ENCODE measurements around the gene ALG12. TPM values are rescaled to one million over a fixed set of nuclear protein-coding genes. Genes with fewer than 3 reads are reported as not detected.

The ALG12 gene
- total RNA-seq, 1 experiment from 2014 or later: 16.6 TPM

- Histone ChIP-seq H2AFZ (ENCODE audit: low read depth, low read length, poor library complexity, severe bottlenecking) (no peak overlapping the region), H3K4me1 (ENCODE audit: control insufficient read depth in 1 of 2, insufficient read depth in 2 of 2, low read length in 2 of 2) (peaks cover 3 to 9% of the 10 kb centered on the region in 2 experiments; a peak in 3 of 4 replicates), H4K20me1 (ENCODE audit: insufficient read depth) (no peaks in the 10 kb centered on the region), H3K9me3 (ENCODE audit: control insufficient read depth in 1 of 2, insufficient read depth in 1 of 2, low read depth in 1 of 2, low read length in 2 of 2) (no peaks in the 10 kb centered on the region), H3K36me3 (ENCODE audit: control insufficient read depth in 1 of 2, insufficient read depth in 2 of 2, low read length in 2 of 2) (peaks cover 0 to 8% of the 10 kb centered on the region in 2 experiments; a peak in 1 of 4 replicates), H3K27me3 (ENCODE audit: insufficient read depth, low read length) (no peaks in the 10 kb centered on the region), H3K79me2 (ENCODE audit: insufficient read depth, low read length) (no peaks in the 10 kb centered on the region), H3K9ac (ENCODE audit: low read length) (no peak overlapping the region), H3K9me2 (ENCODE audit: insufficient read depth) (no peaks in the 10 kb centered on the region), H3K4me2 (ENCODE audit: low read length) (no peak overlapping the region), H3K4me3 (replicated peaks in 1 of 2; ENCODE audit: low read depth in 1 of 2, low read length in 2 of 2) (no peak overlapping the region), H3K27ac (ENCODE audit: low read depth, low read length) (no peak overlapping the region)
- no TSS peak for BruUV-seq (replicated peaks)
- TF ChIP-seq SIN3A (IDR thresholded peaks at IDR 0.05; ENCODE audit: low read depth): no peak
- ChIA-PET CTCF (no interaction called here), POLR2A (no interaction called here), RAD21 (ENCODE audit: low non-redundant PET in 1 of 2, low total read pairs in 2 of 2, uncharacterized antibody in 2 of 2, unreplicated experiment in 2 of 2) (no interaction called here)
- DNase-seq (ENCODE audit: low read depth, low spot score) (no peak), ATAC-seq (no peak)
- intact Hi-C loops (cut with micrococcal nuclease): no loop called here
These were observed 4.7 kb upstream of the ALG12 start for GRCh38 chr22:49922926-49923325.

- Histone ChIP-seq H3K9ac (ENCODE audit: low read length) (no peak overlapping the region), H3K27ac (ENCODE audit: low read depth, low read length) (no peak overlapping the region), H3K27me3 (ENCODE audit: insufficient read depth, low read length) (no peaks in the 10 kb centered on the region), H3K36me3 (ENCODE audit: control insufficient read depth in 1 of 2, insufficient read depth in 2 of 2, low read length in 2 of 2) (peaks cover 0 to 8% of the 10 kb centered on the region in 2 experiments; a peak in 1 of 4 replicates), H3K9me2 (ENCODE audit: insufficient read depth) (no peaks in the 10 kb centered on the region), H4K20me1 (ENCODE audit: insufficient read depth) (no peaks in the 10 kb centered on the region), H3K4me2 (ENCODE audit: low read length) (no peak overlapping the region), H2AFZ (ENCODE audit: low read depth, low read length, poor library complexity, severe bottlenecking) (no peak overlapping the region), H3K79me2 (ENCODE audit: insufficient read depth, low read length) (0 out of 2 replicates have a peak, but pooled peaks cover 4% of the 10 kb centered on the region), H3K4me3 (replicated peaks in 1 of 2; ENCODE audit: low read depth in 1 of 2, low read length in 2 of 2) (no peak overlapping the region), H3K4me1 (ENCODE audit: control insufficient read depth in 1 of 2, insufficient read depth in 2 of 2, low read length in 2 of 2) (peaks cover 3 to 10% of the 10 kb centered on the region in 2 experiments; a peak in 3 of 4 replicates), H3K9me3 (ENCODE audit: control insufficient read depth in 1 of 2, insufficient read depth in 1 of 2, low read depth in 1 of 2, low read length in 2 of 2) (no peaks in the 10 kb centered on the region)
- intact Hi-C loops (cut with micrococcal nuclease): no loop called here
- BruUV-seq (replicated peaks): no TSS peak
- no peak for ATAC-seq
- no peak for DNase-seq (ENCODE audit: low read depth, low spot score)
- ChIA-PET CTCF (no interaction called here), POLR2A (no interaction called here), RAD21 (ENCODE audit: low non-redundant PET in 1 of 2, low total read pairs in 2 of 2, uncharacterized antibody in 2 of 2, unreplicated experiment in 2 of 2) (no interaction called here)
- no peak for TF ChIP-seq SP1 (IDR thresholded peaks at IDR 0.05; ENCODE audit: low read depth)
- TF ChIP-seq POLR2AphosphoS5 (IDR thresholded peaks at IDR 0.05; ENCODE audit: low read depth, low read length): no peak
- no peak for TF ChIP-seq EGR1 (IDR thresholded peaks at IDR 0.05; ENCODE audit: low read depth)
- no peak for TF ChIP-seq CEBPB (IDR thresholded peaks at IDR 0.05; ENCODE audit: low read depth)
- no peak for TF ChIP-seq ZBTB33 (IDR thresholded peaks at IDR 0.05; ENCODE audit: extremely low read depth, insufficient replicate concordance, low read length)
- no peak for TF ChIP-seq ZNF274 (IDR thresholded peaks at IDR 0.05; ENCODE audit: low read depth, low read length)
- TF ChIP-seq EZH2 (IDR thresholded peaks at IDR 0.05): no peak
- TF ChIP-seq YY1 (IDR thresholded peaks at IDR 0.05; ENCODE audit: extremely low read depth, insufficient replicate concordance, low read depth, low read length): no peak
- TF ChIP-seq TCF7L2 (IDR thresholded peaks at IDR 0.05; ENCODE audit: borderline replicate concordance, extremely low read depth, insufficient read depth, insufficient read length): no peak
These were observed 4.2 kb upstream of the ALG12 start for GRCh38 chr22:49922484-49922883.
